Caco-2 (cell line): ENCODE data around the gene SYF2. TPM values are rescaled to one million over a fixed set of nuclear protein-coding genes. Genes with fewer than 3 reads are reported as not detected.

ENCODE experiments used
- BruUV-seq: library from RNA; stranded (reverse); fragments of 400-500 nt; replicated peaks from 2 replicates; lab custom pipeline; 2021; lab: Mats Ljungman, UMichigan
- CTCF ChIA-PET: fragments of 300-600 bp; sonication (Branson Sonifier 250); formaldehyde crosslinking; loops from one replicate; lab custom pipeline; 2022; ENCODE audit warnings: antibody characterized with exemption; lab: Charles Lee
- POLR2A ChIA-PET: fragments of 300-600 bp; sonication (Branson Sonifier 250); formaldehyde crosslinking; loops from one replicate; lab custom pipeline; 2022; ENCODE audit warnings: antibody characterized with exemption; lab: Charles Lee
- DNase-seq, 2 experiments: peaks; one replicate each; pipeline versions ENCODE4 v3.0.0 to v3.0.0-alpha.2; 2020 to 2022
- H3K27me3 ChIP-seq: replicated peaks from 2 replicates; pipeline ENCODE4 v1.6.0; 2011; ENCODE audit warnings: low read length; ENCODE audit not compliant: control insufficient read depth, insufficient read depth
- H3K36me3 ChIP-seq: 2 replicates; pipeline ENCODE4 v1.5.1; 2011; ENCODE audit warnings: low read length; ENCODE audit not compliant: control insufficient read depth, insufficient read depth
- H3K4me1 ChIP-seq: fragments of 250-450 bp; sonication (Bioruptor Pico); 2 replicates; pipeline ENCODE4 v1.5.1; 2020; ENCODE audit warnings: mild to moderate bottlenecking
- H3K4me3 ChIP-seq: 2 replicates; pipeline ENCODE4 v1.5.1; 2011; ENCODE audit warnings: low read depth, mild to moderate bottlenecking, control low read depth, low read length
- H3K9me3 ChIP-seq: fragments of 250-450 bp; sonication (Bioruptor Pico); 2 replicates; pipeline ENCODE4 v1.5.1; 2020; ENCODE audit warnings: mild to moderate bottlenecking, moderate library complexity
- H3K27ac Mint-ChIP-seq: one replicate; pipeline ENCODE4 v1.8.0; 2022; ENCODE audit warnings: mixed read lengths; ENCODE audit not compliant: unreplicated experiment
- H3K27me3 Mint-ChIP-seq: one replicate; pipeline ENCODE4 v1.8.0; 2022; ENCODE audit warnings: mixed read lengths; ENCODE audit not compliant: insufficient read depth, unreplicated experiment
- H3K36me3 Mint-ChIP-seq: one replicate; pipeline ENCODE4 v1.8.0; 2022; ENCODE audit warnings: mild to moderate bottlenecking, mixed read lengths; ENCODE audit not compliant: insufficient read depth, unreplicated experiment
- H3K4me1 Mint-ChIP-seq: one replicate; pipeline ENCODE4 v1.8.0; 2022; ENCODE audit warnings: low read depth, mixed read lengths; ENCODE audit not compliant: unreplicated experiment
- H3K4me3 Mint-ChIP-seq: one replicate; pipeline ENCODE4 v1.8.0; 2022; ENCODE audit warnings: mild to moderate bottlenecking, moderate library complexity, mixed read lengths; ENCODE audit not compliant: unreplicated experiment
- H3K9me3 Mint-ChIP-seq: one replicate; pipeline ENCODE4 v1.8.0; 2022; ENCODE audit warnings: mixed read lengths; ENCODE audit not compliant: unreplicated experiment
- intact Hi-C: fragments of 100-400 bp; cut with micrococcal nuclease; formaldehyde crosslinking; loops from one replicate; pipeline ENCODE4 v1.10.0; 2022; ENCODE audit not compliant: unreplicated experiment
- total RNA-seq: library from RNA; stranded (reverse); gene quantifications from 2 replicates; pipeline ENCODE4 v1.2.3, GENCODE V29; 2022
- TF ChIP-seq, protein P1 (sequence below), 2 experiments: fragments of 200-600 bp in 1 of 2; IDR thresholded peaks; 1 replicate in 1 of 2; 2 replicates in 1 of 2; pipeline versions ENCODE4 v1.5.1 to v1.8.0; 2011 to 2022; ENCODE audit warnings: antibody characterized with exemption in 1 of 2, control low read depth in 1 of 2, inconsistent platforms in 1 of 2, low read depth in 1 of 2, low read length in 1 of 2, mild to moderate bottlenecking in 1 of 2, moderate library complexity in 1 of 2; ENCODE audit not compliant: insufficient read depth in 1 of 2, severe bottlenecking in 1 of 2, unreplicated experiment in 1 of 2

The SYF2 gene
- total RNA-seq, 1 experiment from 2014 or later: 32.3 TPM

DNA sequence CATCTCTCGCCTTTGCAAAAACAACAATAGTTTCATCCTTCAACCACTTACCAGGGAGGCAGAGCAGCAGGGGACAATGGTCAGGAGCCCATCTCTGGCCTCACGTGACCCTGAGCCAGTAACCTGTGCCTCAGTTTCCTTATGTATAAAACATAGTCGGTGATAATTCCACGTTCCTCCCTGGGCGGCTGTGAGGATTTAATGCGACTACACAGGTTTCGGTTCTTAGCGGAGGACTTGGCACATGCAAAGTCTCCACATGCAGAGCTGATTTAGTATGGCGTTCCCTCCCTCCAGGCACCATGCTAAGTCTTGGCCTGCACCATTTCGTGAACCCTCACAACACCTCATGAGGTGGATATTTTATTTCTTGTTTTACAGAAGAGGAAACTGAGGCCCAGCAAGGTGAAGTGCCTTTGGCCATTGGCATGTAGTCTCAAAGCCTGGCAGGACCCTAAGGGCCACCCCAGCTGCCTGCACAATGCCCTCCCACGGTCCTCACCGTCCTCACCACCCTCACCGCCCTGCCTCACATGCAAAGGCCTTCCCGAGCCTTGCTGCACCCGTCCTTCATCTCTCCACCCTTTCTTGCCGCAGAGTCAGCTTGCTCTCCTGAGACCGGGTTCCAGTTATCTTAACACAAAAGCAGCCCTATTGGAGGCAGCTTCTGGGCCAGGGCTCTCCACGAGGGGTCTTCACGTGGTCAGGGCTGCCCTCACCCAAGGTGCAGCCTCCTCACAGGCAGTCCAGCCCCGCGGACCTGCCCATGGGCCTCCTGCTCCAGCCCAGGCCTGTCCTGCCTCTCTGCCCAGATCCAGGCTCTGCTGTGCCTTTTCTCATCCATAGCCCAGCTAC lies 48.9 kb downstream of the SYF2 start:
- no TSS peak for BruUV-seq
- CTCF ChIA-PET: no interaction called here
- Histone ChIP-seq H3K4me1 (no peaks in the 10 kb centered on the region), H3K27me3 (no peaks in the 10 kb centered on the region), H3K36me3 (no peaks in the 10 kb centered on the region), H3K4me3 (no peak overlapping the region), H3K9me3 (no peaks in the 10 kb centered on the region)
- TF ChIP-seq, protein P1, sequence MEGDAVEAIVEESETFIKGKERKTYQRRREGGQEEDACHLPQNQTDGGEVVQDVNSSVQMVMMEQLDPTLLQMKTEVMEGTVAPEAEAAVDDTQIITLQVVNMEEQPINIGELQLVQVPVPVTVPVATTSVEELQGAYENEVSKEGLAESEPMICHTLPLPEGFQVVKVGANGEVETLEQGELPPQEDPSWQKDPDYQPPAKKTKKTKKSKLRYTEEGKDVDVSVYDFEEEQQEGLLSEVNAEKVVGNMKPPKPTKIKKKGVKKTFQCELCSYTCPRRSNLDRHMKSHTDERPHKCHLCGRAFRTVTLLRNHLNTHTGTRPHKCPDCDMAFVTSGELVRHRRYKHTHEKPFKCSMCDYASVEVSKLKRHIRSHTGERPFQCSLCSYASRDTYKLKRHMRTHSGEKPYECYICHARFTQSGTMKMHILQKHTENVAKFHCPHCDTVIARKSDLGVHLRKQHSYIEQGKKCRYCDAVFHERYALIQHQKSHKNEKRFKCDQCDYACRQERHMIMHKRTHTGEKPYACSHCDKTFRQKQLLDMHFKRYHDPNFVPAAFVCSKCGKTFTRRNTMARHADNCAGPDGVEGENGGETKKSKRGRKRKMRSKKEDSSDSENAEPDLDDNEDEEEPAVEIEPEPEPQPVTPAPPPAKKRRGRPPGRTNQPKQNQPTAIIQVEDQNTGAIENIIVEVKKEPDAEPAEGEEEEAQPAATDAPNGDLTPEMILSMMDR (IDR thresholded peaks at IDR 0.05; ENCODE audit: insufficient read depth in 1 of 2, low read depth in 1 of 2, low read length in 1 of 2, severe bottlenecking in 1 of 2, unreplicated experiment in 1 of 2): no peak
- H3K4me3 Mint-ChIP-seq: no peak overlapping the region
- DNase-seq: no peak
- H3K4me1 Mint-ChIP-seq: no peaks in the 10 kb centered on the region
- no peaks in the 10 kb centered on the region for H3K36me3 Mint-ChIP-seq
- H3K9me3 Mint-ChIP-seq: no peaks in the 10 kb centered on the region
- POLR2A ChIA-PET: no interaction called here
- H3K27me3 Mint-ChIP-seq: no peaks in the 10 kb centered on the region
- no peak overlapping the region for H3K27ac Mint-ChIP-seq
- intact Hi-C loops: no loop called here

DNA sequence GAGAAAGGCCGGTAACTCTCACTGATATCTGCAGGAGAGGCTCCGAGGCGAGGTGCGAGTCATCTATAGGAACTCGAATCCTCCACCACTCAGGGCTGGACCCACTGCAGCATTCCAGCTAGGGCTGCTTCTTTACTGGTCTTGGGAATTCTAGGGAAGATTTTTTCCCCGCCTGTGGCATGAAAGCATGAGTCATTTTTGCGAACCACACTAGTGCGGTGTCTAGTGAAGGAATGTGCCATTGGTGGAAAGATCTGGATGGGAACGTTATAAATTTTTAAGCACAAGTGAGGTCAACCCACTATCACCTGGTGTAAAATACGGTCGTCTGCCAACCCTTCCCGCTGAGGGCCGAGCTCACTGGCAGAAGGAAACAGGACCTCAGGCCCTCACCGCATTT lies 49.7 kb downstream of the SYF2 start:
- Histone ChIP-seq H3K36me3 (no peaks in the 10 kb centered on the region), H3K27me3 (no peaks in the 10 kb centered on the region), H3K4me3 (no peak overlapping the region), H3K9me3 (no peaks in the 10 kb centered on the region), H3K4me1 (no peaks in the 10 kb centered on the region)
- TF ChIP-seq, protein P1 (IDR thresholded peaks at IDR 0.05; ENCODE audit: insufficient read depth in 1 of 2, low read depth in 1 of 2, low read length in 1 of 2, severe bottlenecking in 1 of 2, unreplicated experiment in 1 of 2): no peak
- H3K9me3 Mint-ChIP-seq: no peaks in the 10 kb centered on the region
- no peak overlapping the region for H3K4me3 Mint-ChIP-seq
- H3K27ac Mint-ChIP-seq: no peak overlapping the region
- ChIA-PET CTCF (no interaction called here), POLR2A (no interaction called here)
- no peaks in the 10 kb centered on the region for H3K36me3 Mint-ChIP-seq
- intact Hi-C loops: no loop called here
- H3K27me3 Mint-ChIP-seq: no peaks in the 10 kb centered on the region
- no TSS peak for BruUV-seq
- no peak for DNase-seq
- no peaks in the 10 kb centered on the region for H3K4me1 Mint-ChIP-seq

DNA sequence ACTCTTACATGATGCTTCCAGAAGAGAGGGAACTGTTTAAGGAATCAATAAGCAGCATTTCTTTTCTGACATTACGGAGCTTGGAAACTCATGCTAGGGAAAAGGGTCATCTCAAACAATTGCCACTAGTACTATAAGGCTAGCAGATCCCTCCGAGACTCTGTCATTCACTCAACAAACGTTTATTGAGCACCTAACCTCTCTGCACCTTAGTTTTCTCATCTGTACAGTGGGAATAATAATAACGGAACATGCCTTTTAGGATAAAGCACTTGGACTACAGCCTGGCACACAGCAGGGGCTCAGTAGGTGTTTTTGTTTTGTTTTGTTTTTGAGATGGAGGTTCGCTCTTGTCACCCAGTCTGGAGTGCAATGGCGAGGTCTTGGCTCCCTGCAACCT lies 51.3 kb downstream of the SYF2 start:
- Histone ChIP-seq H3K4me1 (no peaks in the 10 kb centered on the region), H3K9me3 (no peaks in the 10 kb centered on the region), H3K4me3 (no peak overlapping the region), H3K27me3 (no peaks in the 10 kb centered on the region), H3K36me3 (no peaks in the 10 kb centered on the region)
- TF ChIP-seq, protein P1 (IDR thresholded peaks at IDR 0.05; ENCODE audit: insufficient read depth in 1 of 2, low read depth in 1 of 2, low read length in 1 of 2, severe bottlenecking in 1 of 2, unreplicated experiment in 1 of 2): no peak
- CTCF ChIA-PET: no interaction called here
- BruUV-seq: no TSS peak
- POLR2A ChIA-PET: no interaction called here
- no peaks in the 10 kb centered on the region for H3K36me3 Mint-ChIP-seq
- no peak overlapping the region for H3K4me3 Mint-ChIP-seq
- H3K27me3 Mint-ChIP-seq: no peaks in the 10 kb centered on the region
- no peak for DNase-seq
- peaks cover 12% of the 10 kb centered on the region for H3K9me3 Mint-ChIP-seq
- intact Hi-C loops: no loop called here
- H3K4me1 Mint-ChIP-seq: no peaks in the 10 kb centered on the region
- no peak overlapping the region for H3K27ac Mint-ChIP-seq
